ENCODE data around the gene PTK7.

- no peak for TF ChIP-seq NFIC (IDR thresholded peaks at IDR 0.05)
- TF ChIP-seq YY1 (IDR thresholded peaks at IDR 0.05; ENCODE audit: low read depth): no peak
- no peak for TF ChIP-seq EP300 (IDR thresholded peaks at IDR 0.05; ENCODE audit: borderline replicate concordance)
- TF ChIP-seq, protein P1, sequence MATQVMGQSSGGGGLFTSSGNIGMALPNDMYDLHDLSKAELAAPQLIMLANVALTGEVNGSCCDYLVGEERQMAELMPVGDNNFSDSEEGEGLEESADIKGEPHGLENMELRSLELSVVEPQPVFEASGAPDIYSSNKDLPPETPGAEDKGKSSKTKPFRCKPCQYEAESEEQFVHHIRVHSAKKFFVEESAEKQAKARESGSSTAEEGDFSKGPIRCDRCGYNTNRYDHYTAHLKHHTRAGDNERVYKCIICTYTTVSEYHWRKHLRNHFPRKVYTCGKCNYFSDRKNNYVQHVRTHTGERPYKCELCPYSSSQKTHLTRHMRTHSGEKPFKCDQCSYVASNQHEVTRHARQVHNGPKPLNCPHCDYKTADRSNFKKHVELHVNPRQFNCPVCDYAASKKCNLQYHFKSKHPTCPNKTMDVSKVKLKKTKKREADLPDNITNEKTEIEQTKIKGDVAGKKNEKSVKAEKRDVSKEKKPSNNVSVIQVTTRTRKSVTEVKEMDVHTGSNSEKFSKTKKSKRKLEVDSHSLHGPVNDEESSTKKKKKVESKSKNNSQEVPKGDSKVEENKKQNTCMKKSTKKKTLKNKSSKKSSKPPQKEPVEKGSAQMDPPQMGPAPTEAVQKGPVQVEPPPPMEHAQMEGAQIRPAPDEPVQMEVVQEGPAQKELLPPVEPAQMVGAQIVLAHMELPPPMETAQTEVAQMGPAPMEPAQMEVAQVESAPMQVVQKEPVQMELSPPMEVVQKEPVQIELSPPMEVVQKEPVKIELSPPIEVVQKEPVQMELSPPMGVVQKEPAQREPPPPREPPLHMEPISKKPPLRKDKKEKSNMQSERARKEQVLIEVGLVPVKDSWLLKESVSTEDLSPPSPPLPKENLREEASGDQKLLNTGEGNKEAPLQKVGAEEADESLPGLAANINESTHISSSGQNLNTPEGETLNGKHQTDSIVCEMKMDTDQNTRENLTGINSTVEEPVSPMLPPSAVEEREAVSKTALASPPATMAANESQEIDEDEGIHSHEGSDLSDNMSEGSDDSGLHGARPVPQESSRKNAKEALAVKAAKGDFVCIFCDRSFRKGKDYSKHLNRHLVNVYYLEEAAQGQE (IDR thresholded peaks at IDR 0.05; ENCODE audit: low read depth): no peak
- no peak for TF ChIP-seq RAD21 (IDR thresholded peaks at IDR 0.05; ENCODE audit: low read depth)
- TF ChIP-seq, protein P2, sequence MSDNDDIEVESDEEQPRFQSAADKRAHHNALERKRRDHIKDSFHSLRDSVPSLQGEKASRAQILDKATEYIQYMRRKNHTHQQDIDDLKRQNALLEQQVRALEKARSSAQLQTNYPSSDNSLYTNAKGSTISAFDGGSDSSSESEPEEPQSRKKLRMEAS (IDR thresholded peaks at IDR 0.05): no peak
- TF ChIP-seq FOXM1 (IDR thresholded peaks at IDR 0.05; ENCODE audit: borderline replicate concordance, low read depth): no peak
- no peak for TF ChIP-seq CEBPB (IDR thresholded peaks at IDR 0.05)
- no peak for TF ChIP-seq USF1 (IDR thresholded peaks at IDR 0.05)
Measured at GRCh38 chr6:43078691-43079090, 2.6 kb downstream of the PTK7 start.

All from Ishikawa (cell line).